Stomach (tissue), 4 donors: Measurements from ENCODE around the gene KAT7.

ENCODE experiments used
- CTCF ChIP-seq, 7 experiments: fragments of 450-650 bp in 4 of 7; fragments of 200-600 bp in 3 of 7; sonication (generic) in 3 of 7; IDR thresholded peaks; one replicate each; pipeline ENCODE4 v1.5.1; 2016 to 2019; ENCODE audit warnings: antibody characterized with exemption in 7 of 7, control low read depth in 2 of 7, mild to moderate bottlenecking in 1 of 7
- POLR2A ChIP-seq, 4 donors: fragments of 450-650 bp; IDR thresholded peaks; one replicate each; pipeline ENCODE4 v1.6.1; 2016; ENCODE audit warnings: antibody characterized with exemption in 4 of 4, control low read depth in 2 of 4, mild to moderate bottlenecking in 1 of 4, moderate library complexity in 1 of 4

GRCh38 chr17:49859991-49860953 is 71.8 kb downstream of the KAT7 start:
- TF ChIP-seq CTCF (IDR thresholded peaks at IDR 0.05), result no peak
- TF ChIP-seq POLR2A (IDR thresholded peaks at IDR 0.05), result no peak
